ENCODE data around the gene KMT2C. TPM values are rescaled to one million over a fixed set of nuclear protein-coding genes. Genes with fewer than 3 reads are reported as not detected.

KMT2C gene
- total and polyA plus RNA-seq, 8 donors = 5.0 to 248 (median 80.1) TPM

DNA sequence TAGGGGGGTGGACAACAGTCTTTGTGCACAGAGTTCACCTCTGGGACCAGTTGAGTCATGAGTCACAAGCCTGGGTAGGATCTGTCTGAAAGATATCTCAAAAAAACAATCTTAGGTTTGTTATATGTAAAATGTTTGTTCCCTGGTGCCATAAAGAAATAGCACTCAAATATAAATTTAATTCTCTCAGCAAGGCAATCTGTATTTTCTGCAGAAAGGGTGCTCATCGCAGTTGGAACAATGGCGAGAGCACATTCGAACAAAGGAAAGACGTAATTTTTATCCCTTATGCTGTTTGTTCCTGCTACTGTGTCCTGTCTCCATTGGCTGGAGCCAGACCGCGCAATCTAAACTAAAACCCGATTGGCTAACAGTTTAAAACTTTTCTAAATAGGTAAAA is 346.6 kb downstream of the KMT2C start:
- DNase-seq = no peak

DNA sequence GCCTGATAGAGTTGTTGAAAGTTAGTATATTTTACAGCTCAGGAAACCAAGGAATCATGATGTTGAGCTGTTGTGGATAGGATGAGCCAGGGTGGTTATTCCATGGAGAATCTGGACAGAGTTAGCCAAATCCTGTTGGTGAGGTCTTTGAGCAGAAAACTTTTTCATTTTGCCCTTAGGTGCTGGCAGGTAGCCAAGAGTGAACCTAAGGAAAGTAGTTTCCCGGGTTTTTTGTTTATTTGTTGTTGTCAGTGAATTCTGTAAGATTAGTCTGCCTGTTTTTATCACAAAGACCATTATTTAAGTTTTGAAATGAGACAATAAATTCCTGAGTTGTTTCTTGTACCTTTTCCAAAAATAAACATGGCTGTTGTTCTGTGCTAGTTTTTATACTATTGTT is 349.3 kb downstream of the KMT2C start:
- intact Hi-C loops (cut with DNase I; ENCODE audit: low total_unique reads) = no loop called here
- peaks cover 3 to 17% (median 9%) of the 10 kb centered on the region in 4 donors for H3K9me3 ChIP-seq
- no peaks in the 10 kb centered on the region for H3K27me3 ChIP-seq
- no peak overlapping the region for H3K27ac ChIP-seq
- peaks cover 0 to 14% (median 3%) of the 10 kb centered on the region in 4 donors for H3K4me1 ChIP-seq
- DNase-seq = no peak
- 19 to 34% (median 23%) methylated on average over 1 of the region's 1 CpG for WGBS, 5 donors
- TF ChIP-seq, protein P1, sequence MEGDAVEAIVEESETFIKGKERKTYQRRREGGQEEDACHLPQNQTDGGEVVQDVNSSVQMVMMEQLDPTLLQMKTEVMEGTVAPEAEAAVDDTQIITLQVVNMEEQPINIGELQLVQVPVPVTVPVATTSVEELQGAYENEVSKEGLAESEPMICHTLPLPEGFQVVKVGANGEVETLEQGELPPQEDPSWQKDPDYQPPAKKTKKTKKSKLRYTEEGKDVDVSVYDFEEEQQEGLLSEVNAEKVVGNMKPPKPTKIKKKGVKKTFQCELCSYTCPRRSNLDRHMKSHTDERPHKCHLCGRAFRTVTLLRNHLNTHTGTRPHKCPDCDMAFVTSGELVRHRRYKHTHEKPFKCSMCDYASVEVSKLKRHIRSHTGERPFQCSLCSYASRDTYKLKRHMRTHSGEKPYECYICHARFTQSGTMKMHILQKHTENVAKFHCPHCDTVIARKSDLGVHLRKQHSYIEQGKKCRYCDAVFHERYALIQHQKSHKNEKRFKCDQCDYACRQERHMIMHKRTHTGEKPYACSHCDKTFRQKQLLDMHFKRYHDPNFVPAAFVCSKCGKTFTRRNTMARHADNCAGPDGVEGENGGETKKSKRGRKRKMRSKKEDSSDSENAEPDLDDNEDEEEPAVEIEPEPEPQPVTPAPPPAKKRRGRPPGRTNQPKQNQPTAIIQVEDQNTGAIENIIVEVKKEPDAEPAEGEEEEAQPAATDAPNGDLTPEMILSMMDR (IDR thresholded peaks at IDR 0.05) = no peak
- no peak for TF ChIP-seq POLR2A (IDR thresholded peaks at IDR 0.05)
- no peak for TF ChIP-seq EP300 (IDR thresholded peaks at IDR 0.05)
- TF ChIP-seq POLR2AphosphoS5 (IDR thresholded peaks at IDR 0.05) = no peak
- H3K36me3 ChIP-seq = peaks cover 0 to 14% (median 4%) of the 10 kb centered on the region in 4 donors
- H3K4me3 ChIP-seq = no peak overlapping the region

More for the DNA sequence above, 346.6 kb downstream of the KMT2C start:
- intact Hi-C loops (cut with DNase I; ENCODE audit: low total_unique reads) = no loop called here
- Histone ChIP-seq H3K27me3 (no peaks in the 10 kb centered on the region), H3K4me3 (no peak overlapping the region), H3K36me3 (peaks cover 0 to 14% (median 4%) of the 10 kb centered on the region in 4 donors), H3K9me3 (peaks cover 3 to 17% (median 9%) of the 10 kb centered on the region in 4 donors), H3K27ac (no peak overlapping the region), H3K4me1 (no peaks in the 10 kb centered on the region)
- TF ChIP-seq POLR2AphosphoS5 (IDR thresholded peaks at IDR 0.05) = no peak
- no peak for TF ChIP-seq EP300 (IDR thresholded peaks at IDR 0.05)
- TF ChIP-seq, protein P1 (IDR thresholded peaks at IDR 0.05) = no peak
- TF ChIP-seq POLR2A (IDR thresholded peaks at IDR 0.05) = no peak
- 98 to 99% (median 99%) methylated on average over 7 of the region's 7 CpGs for WGBS, 5 donors

DNA sequence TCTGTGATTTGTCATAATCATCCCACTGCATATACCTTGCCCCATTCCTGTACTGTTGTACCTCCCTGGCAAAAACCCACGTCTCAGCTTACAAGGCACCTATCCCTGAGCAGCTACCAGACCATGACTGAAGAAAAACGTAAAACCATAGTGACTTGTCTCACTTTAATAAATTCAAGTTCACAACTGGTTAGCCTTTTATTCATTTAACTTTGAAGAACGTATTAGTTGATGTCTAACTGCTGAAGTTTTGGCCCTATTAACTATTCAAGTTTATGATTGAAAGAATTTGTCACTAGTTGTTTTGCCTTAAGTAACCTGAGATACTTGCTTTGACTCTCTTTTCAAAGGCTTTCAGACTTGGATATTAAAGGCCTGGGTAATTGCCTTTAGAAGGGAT is 350.7 kb downstream of the KMT2C start:
- no peak for TF ChIP-seq POLR2A (IDR thresholded peaks at IDR 0.05)
- no peak for TF ChIP-seq EP300 (IDR thresholded peaks at IDR 0.05)
- TF ChIP-seq, protein P1 (IDR thresholded peaks at IDR 0.05) = no peak
- no peak for TF ChIP-seq POLR2AphosphoS5 (IDR thresholded peaks at IDR 0.05)
- no peak overlapping the region for H3K27ac ChIP-seq
- peaks cover 0 to 14% (median 4%) of the 10 kb centered on the region in 4 donors for H3K36me3 ChIP-seq
- no peak for DNase-seq
- intact Hi-C loops (cut with DNase I; ENCODE audit: low total_unique reads) = no loop called here
- no peak overlapping the region for H3K4me3 ChIP-seq
- H3K9me3 ChIP-seq = peaks cover 3 to 17% (median 9%) of the 10 kb centered on the region in 4 donors
- peaks cover 0 to 14% (median 5%) of the 10 kb centered on the region in 4 donors for H3K4me1 ChIP-seq
- WGBS, 5 donors = 89 to 96% (median 95%) methylated on average over 3 of the region's 3 CpGs
- H3K27me3 ChIP-seq = no peaks in the 10 kb centered on the region

Small RNA genes within 50 kb of the gene (small RNA-seq; reads per million reads assigned to genes)
- gene AC104692.1 (0 reads per million in 4 donors), gene AC104692.2 (0 reads per million in 4 donors), gene RF00019 (0 reads per million in 4 donors)

Other genes with a start within 250 kb of the KMT2C start
- gene XRCC2, start 240.1 kb upstream of the KMT2C start, total RNA-seq = 10 to 100 TPM in 1 of 5 donors, 1 to 10 TPM in 2, under 1 TPM in 2; 0.58 to 10.1 (median 1.8) TPM
- under 1 TPM; 0.46 to 0.68 (median 0.50) TPM for gene XRCC2, start 240.1 kb upstream of the KMT2C start, polyA plus RNA-seq

Measured in stomach (tissue), 9 donors.